H1 (cell line): ENCODE results near the gene CFP. TPM values are rescaled to one million over a fixed set of nuclear protein-coding genes. Genes with fewer than 3 reads are reported as not detected.

Experiments
- CTCF ChIA-PET: fragments of 300-600 bp; sonication (Branson Sonifier 250); formaldehyde crosslinking; loops from one replicate; lab custom pipeline; 2021; ENCODE audit not compliant: partially characterized antibody; lab: Charles Lee
- POLR2A ChIA-PET: fragments of 300-600 bp; sonication (Branson Sonifier 250); formaldehyde crosslinking; loops from one replicate; lab custom pipeline; 2021; ENCODE audit warnings: inconsistent platforms; ENCODE audit not compliant: partially characterized antibody; lab: Charles Lee
- DNase-seq, 2 experiments: peaks; one replicate each; pipeline versions ENCODE4 v3.0.0 to v3.0.0-alpha.2; 2010 to 2022; ENCODE audit warnings: low spot score in 2 of 2, low read depth in 1 of 2, mixed read lengths in 1 of 2
- FAIRE-seq: peaks from 2 replicates; lab custom pipeline; 2011; peaks lifted over from hg19 to GRCh38; lab: Jason Lieb, UNC
- H2AFZ ChIP-seq: 2 replicates; pipeline ENCODE4 v1.8.1; 2012; ENCODE audit warnings: low read length, inconsistent platforms
- H2AK5ac ChIP-seq: 2 replicates; pipeline ENCODE4 v1.6.1; 2013; ENCODE audit warnings: low read depth, low read length
- H2BK120ac ChIP-seq: replicated peaks from 2 replicates; pipeline ENCODE3; 2013; ENCODE audit warnings: low read depth, low read length, inconsistent platforms
- H2BK12ac ChIP-seq: 2 replicates; pipeline ENCODE4 v1.6.1; 2013; ENCODE audit warnings: low read depth, low read length
- H2BK15ac ChIP-seq: 2 replicates; pipeline ENCODE4 v1.6.1; 2013; ENCODE audit warnings: low read length
- H2BK20ac ChIP-seq: 2 replicates; pipeline ENCODE4 v1.6.1; 2013; ENCODE audit warnings: low read length
- H2BK5ac ChIP-seq: 2 replicates; pipeline ENCODE4 v1.6.1; 2013; ENCODE audit warnings: low read depth, low read length
- H3K14ac ChIP-seq: 2 replicates; pipeline ENCODE4 v1.6.1; 2013; ENCODE audit warnings: inconsistent platforms; ENCODE audit not compliant: insufficient read length
- H3K18ac ChIP-seq: 2 replicates; pipeline ENCODE4 v1.6.1; 2013; ENCODE audit warnings: low read length; ENCODE audit errors: extremely low read depth
- H3K23ac ChIP-seq: 2 replicates; pipeline ENCODE4 v1.6.1; 2013; ENCODE audit warnings: inconsistent platforms; ENCODE audit not compliant: insufficient read length
- H3K23me2 ChIP-seq: 2 replicates; pipeline ENCODE4 v1.6.1; 2013; ENCODE audit warnings: low read depth, low read length
- H3K27ac ChIP-seq: 2 replicates; pipeline ENCODE4 v1.6.1; 2011; ENCODE audit warnings: low read depth, low read length, inconsistent platforms
- H3K27me3 ChIP-seq, 4 experiments: replicated peaks in 1 of 4; 1 replicate in 1 of 4; 2 replicates in 3 of 4; pipeline versions ENCODE4 v1.6.1 to v1.8.1; 2011 to 2013; ENCODE audit warnings: low read length in 3 of 4, mild to moderate bottlenecking in 3 of 4, inconsistent platforms in 2 of 4, mixed read lengths in 2 of 4, moderate library complexity in 1 of 4; ENCODE audit not compliant: control insufficient read depth in 3 of 4, insufficient read depth in 3 of 4; ENCODE audit errors: extremely low read depth in 1 of 4
- H3K36me3 ChIP-seq, 4 experiments: 2 replicates each; pipeline versions ENCODE4 v1.6.1 to v1.8.1; 2011 to 2013; ENCODE audit warnings: mild to moderate bottlenecking in 4 of 4, low read length in 3 of 4, moderate library complexity in 2 of 4, control low read depth in 1 of 4, inconsistent platforms in 1 of 4; ENCODE audit not compliant: insufficient read depth in 4 of 4, control insufficient read depth in 2 of 4
- H3K4ac ChIP-seq: replicated peaks from 2 replicates; pipeline ENCODE3; 2013; ENCODE audit warnings: low read length, low read depth, mixed read lengths, inconsistent platforms; ENCODE audit not compliant: insufficient read length
- H3K4me1 ChIP-seq, 4 experiments: replicated peaks in 1 of 4; 1 replicate in 1 of 4; 2 replicates in 3 of 4; pipeline versions ENCODE4 v1.6.1 to v1.8.1; 2011 to 2013; ENCODE audit warnings: low read length in 3 of 4, inconsistent platforms in 2 of 4, mixed read lengths in 1 of 4; ENCODE audit not compliant: insufficient read depth in 4 of 4, control insufficient read depth in 3 of 4
- H3K4me2 ChIP-seq, 2 experiments: 2 replicates each; pipeline versions ENCODE4 v1.6.1 to v1.8.1; 2011 to 2013; ENCODE audit warnings: low read depth in 2 of 2, low read length in 2 of 2, control low read depth in 1 of 2, inconsistent platforms in 1 of 2, mild to moderate bottlenecking in 1 of 2; ENCODE audit not compliant: insufficient read depth in 1 of 2
- H3K4me3 ChIP-seq, 4 experiments: fragments of 200-600, 300-600 bp in 1 of 4; sonication (generic), shearing (Covaris generic), sonication (Bioruptor Twin) in 1 of 4; 2 replicates each; pipeline versions ENCODE4 v1.5.1 to v1.8.1; 2011 to 2016; ENCODE audit warnings: low read length in 4 of 4, low read depth in 3 of 4, control low read depth in 2 of 4, inconsistent platforms in 2 of 4, mild to moderate bottlenecking in 2 of 4, mixed read lengths in 1 of 4, moderate library complexity in 1 of 4; ENCODE audit not compliant: insufficient read depth in 2 of 4; ENCODE audit errors: extremely low read depth in 1 of 4
- H3K56ac ChIP-seq: replicated peaks from 2 replicates; pipeline ENCODE3; 2013; ENCODE audit warnings: low read depth, mild to moderate bottlenecking, mixed read lengths, low read length, inconsistent platforms; ENCODE audit not compliant: insufficient read length
- H3K79me1 ChIP-seq: 2 replicates; pipeline ENCODE4 v1.6.1; 2013; ENCODE audit warnings: low read depth, low read length, control low read depth
- H3K79me2 ChIP-seq, 2 experiments: 2 replicates each; pipeline versions ENCODE4 v1.6.1 to v1.8.1; 2012 to 2013; ENCODE audit warnings: low read length in 2 of 2, mild to moderate bottlenecking in 2 of 2, inconsistent platforms in 1 of 2; ENCODE audit not compliant: insufficient read depth in 2 of 2, control insufficient read depth in 1 of 2
- H3K9ac ChIP-seq, 4 experiments: replicated peaks in 1 of 4; 1 replicate in 1 of 4; 2 replicates in 3 of 4; pipeline versions ENCODE4 v1.6.1 to v1.8.1; 2011 to 2013; ENCODE audit warnings: low read depth in 3 of 4, low read length in 3 of 4, control low read depth in 2 of 4, mild to moderate bottlenecking in 2 of 4, moderate library complexity in 2 of 4, inconsistent platforms in 1 of 4; ENCODE audit errors: extremely low read depth in 1 of 4
- H3K9me3 ChIP-seq, 2 experiments: 2 replicates each; pipeline versions ENCODE4 v1.6.1 to v1.8.1; 2012 to 2013; ENCODE audit warnings: mild to moderate bottlenecking in 2 of 2, moderate library complexity in 2 of 2, control low read depth in 1 of 2, inconsistent platforms in 1 of 2, low read depth in 1 of 2, low read length in 1 of 2, mixed read lengths in 1 of 2; ENCODE audit not compliant: insufficient read depth in 2 of 2
- H4K20me1 ChIP-seq, 2 experiments: replicated peaks in 1 of 2; 2 replicates each; pipeline versions ENCODE3 to v1.8.1; 2011 to 2013; ENCODE audit warnings: inconsistent platforms in 2 of 2, low read length in 2 of 2, mild to moderate bottlenecking in 1 of 2; ENCODE audit not compliant: insufficient read depth in 2 of 2, control insufficient read depth in 1 of 2
- H4K5ac ChIP-seq: 2 replicates; pipeline ENCODE4 v1.6.1; 2013; ENCODE audit warnings: low read length, low read depth, mixed read lengths, inconsistent platforms; ENCODE audit not compliant: insufficient read length
- H4K8ac ChIP-seq: 2 replicates; pipeline ENCODE4 v1.8.0; 2013; ENCODE audit warnings: mild to moderate bottlenecking, moderate library complexity, low read length, inconsistent platforms; ENCODE audit not compliant: insufficient read depth; ENCODE audit errors: extremely low read depth
- H4K91ac ChIP-seq: replicated peaks from 2 replicates; pipeline ENCODE3; 2013; ENCODE audit warnings: low read length, mixed read lengths, inconsistent platforms; ENCODE audit not compliant: insufficient read length
- CREB1 ChIP-seq: IDR thresholded peaks from 2 replicates; pipeline ENCODE4 v1.6.1; 2012; ENCODE audit warnings: inconsistent platforms
- PHF8 ChIP-seq: fragments of 200-600 bp; sonication (generic); conservative IDR thresholded peaks from 2 replicates; pipeline ENCODE4 v1.7.1; 2012; ENCODE audit warnings: low read depth, mild to moderate bottlenecking, inconsistent platforms, low read length, moderate library complexity
- RAD21 ChIP-seq, 2 experiments: IDR thresholded peaks in 1 of 2; conservative IDR thresholded peaks in 1 of 2; 2 replicates each; pipeline ENCODE4 v1.6.1; 2011; ENCODE audit warnings: low read depth in 2 of 2, low read length in 2 of 2, improper control_type of control experiment in 1 of 2, inconsistent platforms in 1 of 2, mild to moderate bottlenecking in 1 of 2, moderate library complexity in 1 of 2
- RXRA ChIP-seq: IDR thresholded peaks from 2 replicates; pipeline ENCODE4 v1.6.1; 2011; ENCODE audit warnings: low read depth, mild to moderate bottlenecking, low read length, moderate library complexity; ENCODE audit not compliant: insufficient read depth
- SIN3A ChIP-seq, 2 experiments: IDR thresholded peaks in 1 of 2; conservative IDR thresholded peaks in 1 of 2; 2 replicates each; pipeline ENCODE4 v1.6.1; 2011 to 2012; ENCODE audit warnings: low read length in 2 of 2, improper control_type of control experiment in 1 of 2, low read depth in 1 of 2, mild to moderate bottlenecking in 1 of 2
- SP1 ChIP-seq: IDR thresholded peaks from 2 replicates; pipeline ENCODE4 v1.6.1; 2011; ENCODE audit warnings: low read depth, low read length
- SUZ12 ChIP-seq: fragments of 200-600 bp; sonication (generic); IDR thresholded peaks from 2 replicates; pipeline ENCODE4 v1.6.1; 2012; ENCODE audit warnings: mild to moderate bottlenecking, inconsistent platforms, low read length, moderate library complexity, mixed read lengths
- TBP ChIP-seq: IDR thresholded peaks from 2 replicates; pipeline ENCODE4 v1.6.1; 2011; ENCODE audit warnings: low read depth, low read length, improper control_type of control experiment
- WGBS, 2 experiments: shearing (Covaris generic) in 1 of 2; methylation state at CpG; one replicate each; pipeline versions ENCODE4 v1.1.6 to v1.1.7; 2013 to 2015; ENCODE audit warnings: low lambda C conversion rate in 2 of 2, mixed read lengths in 2 of 2, inconsistent platforms in 1 of 2, low coverage in 1 of 2, missing lambda C conversion rate in 1 of 2; ENCODE audit not compliant: insufficient replicate concordance in 2 of 2, insufficient coverage in 1 of 2, insufficient read length in 1 of 2; ENCODE audit errors: extremely low coverage in 1 of 2, missing lambda C conversion rate in 1 of 2; 5-methylcytosine and 5-hydroxymethylcytosine counted together
- polyA plus RNA-seq, 7 experiments: library from polyadenylated mRNA; depleted of rRNA in 3 of 7; stranded (reverse) in 5 of 7; unstranded in 2 of 7; fragments of >200 nt in 5 of 7; fragments of 200-250 nt in 2 of 7; gene quantifications; 1 replicate in 5 of 7; 2 replicates in 1 of 7; 4 replicates in 1 of 7; pipeline versions ENCODE4 v1.2.1 to v1.2.3, GENCODE V29; 2011 to 2013; ENCODE audit warnings: missing spikeins in 2 of 7, mixed read lengths in 2 of 7
- total RNA-seq: library from RNA; stranded (reverse); fragmentation: NEBNext Ultra II Directional; extraction: Animal tissue kit (Norgen Biotek cat#: 25700); gene quantifications from 2 replicates; pipeline ENCODE4 v1.2.1, GENCODE V29; 2021
- TF ChIP-seq, protein P1 (sequence below), 3 experiments: IDR thresholded peaks; 1 replicate in 2 of 3; 2 replicates in 1 of 3; pipeline versions ENCODE4 v1.5.1 to v1.6.1; 2011; ENCODE audit warnings: low read length in 3 of 3, mild to moderate bottlenecking in 3 of 3, inconsistent platforms in 2 of 3, low read depth in 1 of 3, moderate library complexity in 1 of 3; ENCODE audit not compliant: insufficient read depth in 1 of 3; ENCODE audit errors: control extremely low read depth in 1 of 3

Gene CFP
- total and polyA plus RNA-seq, 2 of the 8 experiments (the other 6 are each of a cell fraction or from before 2014, with no cell fraction given), result 0.76 to 2.2 TPM

DNA sequence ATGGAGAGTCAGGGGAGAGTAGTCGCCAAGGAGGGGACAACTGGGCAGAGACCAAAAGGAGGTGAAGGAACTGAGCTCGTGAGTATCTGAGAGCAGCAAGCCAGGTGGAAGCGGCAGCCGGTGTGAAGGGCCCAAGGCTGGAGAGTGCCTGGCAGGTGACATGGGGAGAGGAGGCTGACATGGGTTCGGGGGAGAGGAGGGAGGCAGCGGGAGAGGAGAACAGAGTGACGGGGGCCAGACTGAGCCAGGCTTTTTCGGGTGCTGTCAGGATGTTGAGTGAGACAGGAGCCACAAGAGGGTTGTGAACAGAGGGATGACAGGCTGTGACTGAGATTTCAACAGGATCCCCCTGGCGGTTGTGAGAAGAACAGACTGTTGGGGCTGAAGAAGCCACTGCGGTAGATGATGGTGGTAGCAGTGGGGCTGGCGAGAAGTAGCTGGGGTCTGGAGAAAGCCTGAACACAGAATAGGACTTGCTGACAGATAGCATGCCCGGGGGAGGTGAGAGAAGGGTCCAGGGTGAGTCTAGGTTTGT is 14.9 kb upstream of the CFP start:
- 65% methylated on average over 12 of the region's 12 CpGs; no CpG with 5 or more reads in 1 of the 2 experiments for WGBS, 2 experiments
- Histone ChIP-seq H2BK15ac (no peak overlapping the region), H3K14ac (no peak overlapping the region), H3K23me2 (no peaks in the 10 kb centered on the region), H3K9ac (no peak overlapping the region), H3K4me3 (no peak overlapping the region), H4K5ac (no peak overlapping the region), H4K8ac (no peak overlapping the region), H2BK12ac (no peak overlapping the region), H2BK5ac (no peak overlapping the region), H3K4ac (no peak overlapping the region), H2BK20ac (no peak overlapping the region), H2AK5ac (no peak overlapping the region), H3K9me3 (peaks cover 5 to 6% of the 10 kb centered on the region in 2 experiments; a peak in 2 of 4 replicates), H3K27me3 (no peaks in the 10 kb centered on the region), H3K36me3 (peaks cover 2 to 19% (median 12%) of the 10 kb centered on the region in 4 experiments; a peak in 6 of 8 replicates), H3K18ac (no peak overlapping the region), H2BK120ac (no peak overlapping the region), H3K79me2 (peaks cover 4 to 18% of the 10 kb centered on the region in 2 experiments; a peak in 3 of 4 replicates), H3K56ac (no peak overlapping the region), H4K20me1 (peaks cover 0 to 8% of the 10 kb centered on the region in 2 experiments), H4K91ac (no peak overlapping the region), H2AFZ (no peak overlapping the region), H3K4me1 (peaks cover 0 to 6% (median 0%) of the 10 kb centered on the region in 4 experiments; a peak in 1 of 7 replicates), H3K79me1 (no peaks in the 10 kb centered on the region; the same call in 1 of the 2 replicates), H3K23ac (no peak overlapping the region), H3K4me2 (no peak overlapping the region), H3K27ac (no peak overlapping the region)
- ChIA-PET POLR2A (interaction anchor here (1.1 to 1.6 kb wide), 3 partner anchors 14 to 21 kb away, joined by 3 to 4 read pairs (median 4); partner anchors contain the start of gene CFP), CTCF (interaction anchor here (0.6 to 3.1 kb wide), 30 partner anchors 10 to 199 kb away, joined by 3 to 15 read pairs (median 4); partner anchors contain the start of genes ARAF, CFP and TIMP1)
- FAIRE-seq, result peak; percentile 85
- DNase-seq, result no peak
- TF ChIP-seq TBP (no peak), SP1 (no peak), CREB1 (0 out of 2 replicates have a peak, but pooled peaks have one; percentile 29), PHF8 (no peak), RXRA (no peak), SIN3A (conservative IDR thresholded peaks at IDR 0.05 in 1 of 2, IDR thresholded peaks at IDR 0.05 in 1 of 2; ENCODE audit: low read depth in 1 of 2, low read length in 2 of 2) (peak; percentile 43 to 59; a peak in 1 of 4 replicates), RAD21 (IDR thresholded peaks at IDR 0.05 in 1 of 2, conservative IDR thresholded peaks at IDR 0.05 in 1 of 2; ENCODE audit: low read depth in 2 of 2, low read length in 2 of 2) (peak; percentile 37 to 48; a peak in 3 of 4 replicates), SUZ12 (no peak)
- TF ChIP-seq, protein P1, sequence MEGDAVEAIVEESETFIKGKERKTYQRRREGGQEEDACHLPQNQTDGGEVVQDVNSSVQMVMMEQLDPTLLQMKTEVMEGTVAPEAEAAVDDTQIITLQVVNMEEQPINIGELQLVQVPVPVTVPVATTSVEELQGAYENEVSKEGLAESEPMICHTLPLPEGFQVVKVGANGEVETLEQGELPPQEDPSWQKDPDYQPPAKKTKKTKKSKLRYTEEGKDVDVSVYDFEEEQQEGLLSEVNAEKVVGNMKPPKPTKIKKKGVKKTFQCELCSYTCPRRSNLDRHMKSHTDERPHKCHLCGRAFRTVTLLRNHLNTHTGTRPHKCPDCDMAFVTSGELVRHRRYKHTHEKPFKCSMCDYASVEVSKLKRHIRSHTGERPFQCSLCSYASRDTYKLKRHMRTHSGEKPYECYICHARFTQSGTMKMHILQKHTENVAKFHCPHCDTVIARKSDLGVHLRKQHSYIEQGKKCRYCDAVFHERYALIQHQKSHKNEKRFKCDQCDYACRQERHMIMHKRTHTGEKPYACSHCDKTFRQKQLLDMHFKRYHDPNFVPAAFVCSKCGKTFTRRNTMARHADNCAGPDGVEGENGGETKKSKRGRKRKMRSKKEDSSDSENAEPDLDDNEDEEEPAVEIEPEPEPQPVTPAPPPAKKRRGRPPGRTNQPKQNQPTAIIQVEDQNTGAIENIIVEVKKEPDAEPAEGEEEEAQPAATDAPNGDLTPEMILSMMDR (IDR thresholded peaks at IDR 0.05; ENCODE audit: control extremely low read depth in 1 of 3, insufficient read depth in 1 of 3, low read depth in 1 of 3, low read length in 3 of 3), result peak; percentile 50 to 76 (median 74)
